Renal cortex interstitium (tissue), 11 donors: ENCODE measurements around the gene PA2G4. TPM values are rescaled to one million over a fixed set of nuclear protein-coding genes. Genes with fewer than 3 reads are reported as not detected.
A peak's percentile ranks its signal among the peaks of the same experiment; 100 is the strongest.

Experiments
- DNase-seq, 11 donors: peaks; one replicate each; pipeline ENCODE4 v3.0.0-alpha.2; 2013; ENCODE audit warnings: low read depth in 9 of 11, low spot score in 4 of 11; ENCODE audit errors: extremely low read depth in 1 of 11
- polyA plus RNA-seq, 3 donors: library from polyadenylated mRNA; unstranded; fragments of 120-200 nt; gene quantifications; one replicate each; pipeline ENCODE4 v1.2.1, GENCODE V29; 2013; ENCODE audit not compliant: insufficient read length in 3 of 3

Gene PA2G4
- polyA plus RNA-seq, 3 donors: 138 to 175 (median 171) TPM

DNA sequence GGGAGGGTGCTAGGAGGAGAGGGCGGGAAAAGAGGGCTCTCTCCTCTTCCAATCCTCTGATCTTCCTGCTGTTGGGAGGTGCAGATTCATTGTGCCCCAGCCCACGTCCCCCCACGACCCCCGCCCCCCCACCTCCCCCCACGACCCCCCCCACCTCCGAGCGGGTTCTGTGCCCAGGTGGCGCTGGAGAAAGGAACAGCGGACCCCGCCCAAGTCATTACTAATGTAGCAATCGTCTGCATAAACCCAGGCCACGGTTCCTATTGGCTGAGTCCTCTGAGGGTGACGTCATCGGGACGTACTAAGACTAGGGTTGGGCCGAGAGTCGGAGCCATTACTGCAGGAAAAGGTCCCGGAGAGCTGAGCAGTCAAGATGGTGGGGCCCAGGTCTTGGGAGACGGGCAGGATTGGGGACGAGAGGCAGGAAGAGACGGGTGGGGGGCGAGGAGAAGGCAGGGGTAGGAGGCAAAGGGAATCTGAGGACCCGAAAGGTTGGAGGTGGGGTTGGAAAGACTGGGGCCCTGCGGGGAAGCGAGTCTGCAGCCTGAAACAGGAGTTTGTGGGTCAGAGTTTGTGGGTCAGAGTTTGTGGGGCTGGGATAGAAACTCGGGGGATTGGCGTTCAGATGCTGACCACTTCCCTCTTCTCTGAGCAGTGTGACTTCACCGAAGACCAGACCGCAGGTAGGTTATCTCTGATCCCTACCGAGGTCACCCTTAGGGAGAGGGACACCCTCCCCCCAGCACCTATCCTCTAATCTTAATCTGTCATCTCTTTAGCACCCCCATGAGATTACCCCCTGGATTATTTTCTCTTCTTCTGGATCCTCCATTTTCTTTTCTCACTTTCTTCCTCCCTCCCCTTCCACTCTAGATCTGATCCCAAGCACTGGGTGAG, 53.9 kb downstream of the PA2G4 start, which contains the start of gene MYL6:
MYL6 (plus strand) TSS at position 331 of the 897 bp plus-strand sequence; CDS start at position 374, 43 bp downstream.
- peak; percentile 93 to 99 (median 97) for DNase-seq

DNA sequence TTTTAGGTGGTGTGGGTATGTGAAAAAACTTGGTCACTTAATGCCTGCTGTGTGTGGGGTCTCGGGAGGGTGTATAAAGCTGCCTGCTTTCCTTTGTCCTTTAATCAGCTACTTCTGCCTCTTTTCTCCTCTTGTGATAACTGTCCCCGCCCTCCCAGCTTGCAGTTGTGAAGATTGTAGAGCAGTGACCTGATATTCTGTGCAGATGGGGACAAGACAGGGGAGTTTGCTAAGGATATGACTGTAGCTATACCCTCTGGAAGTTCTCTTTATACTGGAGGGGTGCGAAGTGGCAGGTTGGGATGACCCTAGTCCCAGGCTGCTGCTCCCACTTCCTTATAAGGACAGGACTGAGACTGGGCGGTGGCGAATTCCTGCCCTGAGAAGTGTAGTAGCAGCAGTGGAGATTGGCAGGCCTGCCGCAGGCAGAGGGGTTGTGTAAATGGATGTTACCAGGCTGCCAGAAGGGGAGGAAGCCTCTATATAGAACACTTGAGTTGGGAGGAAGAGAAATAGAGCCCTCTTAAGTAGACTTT, 54.6 kb downstream of the PA2G4 start:
- DNase-seq: peak in 6 of 11 donors; percentile 38 to 59 (median 50)

DNA sequence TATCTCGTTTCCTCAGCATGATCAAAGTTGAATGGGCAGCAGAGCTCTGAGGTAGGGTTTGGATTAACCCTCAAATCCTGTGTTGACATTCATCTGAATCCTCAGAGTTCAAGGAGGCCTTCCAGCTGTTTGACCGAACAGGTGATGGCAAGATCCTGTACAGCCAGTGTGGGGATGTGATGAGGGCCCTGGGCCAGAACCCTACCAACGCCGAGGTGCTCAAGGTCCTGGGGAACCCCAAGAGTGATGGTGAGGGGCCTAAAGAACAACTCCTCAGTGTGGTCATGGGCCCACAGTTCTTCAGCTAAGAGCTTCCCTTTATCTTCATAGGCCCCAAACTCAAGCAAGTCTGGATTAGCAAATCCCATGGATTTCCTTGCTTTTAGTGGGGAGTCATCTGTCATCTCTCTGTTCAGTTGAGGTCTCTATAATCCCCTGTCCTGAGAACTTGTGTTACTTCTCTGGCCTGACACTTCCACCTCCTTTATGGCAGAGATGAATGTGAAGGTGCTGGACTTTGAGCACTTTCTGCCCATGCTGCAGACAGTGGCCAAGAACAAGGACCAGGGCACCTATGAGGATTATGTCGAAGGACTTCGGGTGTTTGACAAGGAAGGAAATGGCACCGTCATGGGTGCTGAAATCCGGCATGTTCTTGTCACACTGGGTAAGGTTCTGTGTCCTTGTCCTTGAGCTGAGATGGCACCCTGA, 55.3 kb downstream of the PA2G4 start:
- DNase-seq: no peak

- no peak for DNase-seq
Observed at GRCh38 chr12:56160193-56160763, 55.9 kb downstream of the PA2G4 start.

GRCh38 chr12:56160894-56161689, 56.7 kb downstream of the PA2G4 start:
- DNase-seq: no peak

GRCh38 chr12:56161690-56162351, 57.5 kb downstream of the PA2G4 start:
- no peak for DNase-seq

DNA sequence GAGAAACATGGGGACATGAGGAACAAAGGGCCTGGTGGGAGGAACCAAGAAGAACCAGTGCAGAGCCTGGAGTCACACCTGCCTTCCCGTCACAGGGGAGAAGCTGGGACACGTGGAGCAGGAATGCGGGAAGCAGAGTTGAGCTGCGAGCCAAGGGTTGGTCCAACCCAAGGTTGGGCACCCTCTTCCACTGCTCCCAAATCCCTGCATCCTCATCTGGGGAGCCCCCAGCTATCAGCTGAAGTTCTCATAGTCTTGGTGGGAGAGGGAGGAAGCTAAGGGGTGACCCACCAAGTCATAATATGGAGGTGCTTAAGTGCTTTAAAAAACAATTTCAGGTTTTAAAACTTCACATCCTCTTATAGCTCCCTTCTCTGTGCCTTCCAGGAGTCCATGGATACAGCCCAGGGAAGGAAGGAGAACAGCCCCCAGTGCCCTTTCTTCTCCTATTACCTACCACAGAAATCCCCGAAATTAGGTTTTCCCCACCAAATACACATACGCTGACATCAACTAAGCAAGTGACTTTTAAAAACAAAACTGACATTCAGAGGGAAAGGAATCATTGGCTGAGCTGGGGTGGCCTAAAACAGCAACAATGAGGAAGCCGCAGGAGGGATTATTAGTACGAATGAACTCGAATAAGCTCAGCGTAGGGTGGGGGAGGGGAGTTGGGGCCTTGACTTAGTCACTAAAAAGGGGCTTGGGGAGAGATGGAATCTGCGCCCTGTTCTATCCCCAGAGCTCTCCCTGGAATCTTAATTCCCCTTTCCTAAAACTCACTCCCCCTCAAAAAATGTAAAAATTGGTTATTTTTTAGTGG, 58.3 kb downstream of the PA2G4 start:
- no peak for DNase-seq

Other genes starting within 250 kb of the PA2G4 start
- gene PYM1, start 176.7 kb upstream of the PA2G4 start, polyA plus RNA-seq: 10 to 100 TPM; 32.3 to 40.0 (median 37.5) TPM
- gene DGKA, start 173.4 kb upstream of the PA2G4 start, polyA plus RNA-seq: 10 to 100 TPM; 15.5 to 22.8 (median 19.9) TPM
- gene PMEL, start 138.5 kb upstream of the PA2G4 start, polyA plus RNA-seq: 1 to 10 TPM; 3.1 to 5.3 (median 3.4) TPM
- 10 to 100 TPM; 59.1 to 65.3 (median 64.1) TPM for gene CDK2, start 137.7 kb upstream of the PA2G4 start, polyA plus RNA-seq
- gene RAB5B, start 130.5 kb upstream of the PA2G4 start, polyA plus RNA-seq: 100 to 1,000 TPM; 148 to 170 (median 158) TPM
- gene SUOX, start 107.3 kb upstream of the PA2G4 start, polyA plus RNA-seq: 10 to 100 TPM; 43.0 to 54.2 (median 47.8) TPM
- gene IKZF4, start 83.5 kb upstream of the PA2G4 start, polyA plus RNA-seq: 10 to 100 TPM; 16.5 to 21.1 (median 16.6) TPM
- 100 to 1,000 TPM; 121 to 498 (median 375) TPM for gene RPS26, start 62.6 kb upstream of the PA2G4 start, polyA plus RNA-seq
- 100 to 1,000 TPM in 1 of 3 donors, 10 to 100 TPM in 2; 73.5 to 119 (median 96.1) TPM for gene ERBB3, start 24.4 kb upstream of the PA2G4 start, polyA plus RNA-seq
- gene RPL41, start 12.1 kb downstream of the PA2G4 start, polyA plus RNA-seq: 1,000 to 10,000 TPM; 4,378 to 5,767 (median 5,294) TPM
- gene ZC3H10, start 13.7 kb downstream of the PA2G4 start, polyA plus RNA-seq: 1 to 10 TPM; 5.1 to 6.5 (median 5.8) TPM
- gene ESYT1, start 23.7 kb downstream of the PA2G4 start, polyA plus RNA-seq: 10 to 100 TPM; 73.7 to 87.2 (median 78.8) TPM
- gene MYL6B, start 48.0 kb downstream of the PA2G4 start, polyA plus RNA-seq: 100 to 1,000 TPM; 164 to 191 (median 165) TPM
- gene MYL6, start 53.8 kb downstream of the PA2G4 start, polyA plus RNA-seq: 1,000 to 10,000 TPM; 1,550 to 2,060 (median 1,865) TPM
- gene SMARCC2, start 84.9 kb downstream of the PA2G4 start, polyA plus RNA-seq: 100 to 1,000 TPM; 130 to 141 (median 134) TPM
- 10 to 100 TPM; 43.4 to 44.4 (median 44.1) TPM for gene RNF41, start 117.4 kb downstream of the PA2G4 start, polyA plus RNA-seq
- gene NABP2, start 119.8 kb downstream of the PA2G4 start, polyA plus RNA-seq: 10 to 100 TPM; 27.4 to 33.1 (median 28.9) TPM
- 10 to 100 TPM; 50.6 to 79.4 (median 62.5) TPM for gene SLC39A5, start 125.5 kb downstream of the PA2G4 start, polyA plus RNA-seq
- gene ANKRD52, start 153.8 kb downstream of the PA2G4 start, polyA plus RNA-seq: 10 to 100 TPM; 29.8 to 38.7 (median 34.0) TPM
- gene COQ10A, start 162.4 kb downstream of the PA2G4 start, polyA plus RNA-seq: 10 to 100 TPM; 14.4 to 22.1 (median 19.0) TPM
- 100 to 1,000 TPM; 192 to 212 (median 204) TPM for gene CS, start 195.8 kb downstream of the PA2G4 start, polyA plus RNA-seq
- gene CNPY2, start 211.4 kb downstream of the PA2G4 start, polyA plus RNA-seq: 100 to 1,000 TPM; 140 to 161 (median 159) TPM
- 100 to 1,000 TPM in 1 of 3 donors, 10 to 100 TPM in 2; 82.0 to 113 (median 93.7) TPM for gene PAN2, start 229.4 kb downstream of the PA2G4 start, polyA plus RNA-seq
- 1 to 10 TPM in 1 of 3 donors, under 1 TPM in 2; 0.67 to 1.2 (median 0.78) TPM for gene IL23A, start 234.3 kb downstream of the PA2G4 start, polyA plus RNA-seq